ENCODE results near the gene ANKMY1.

The ANKMY1 gene

GRCh38 chr2:240579071-240579762, 21.4 kb upstream of the ANKMY1 start:
- DNase-seq, result no peak

DNA sequence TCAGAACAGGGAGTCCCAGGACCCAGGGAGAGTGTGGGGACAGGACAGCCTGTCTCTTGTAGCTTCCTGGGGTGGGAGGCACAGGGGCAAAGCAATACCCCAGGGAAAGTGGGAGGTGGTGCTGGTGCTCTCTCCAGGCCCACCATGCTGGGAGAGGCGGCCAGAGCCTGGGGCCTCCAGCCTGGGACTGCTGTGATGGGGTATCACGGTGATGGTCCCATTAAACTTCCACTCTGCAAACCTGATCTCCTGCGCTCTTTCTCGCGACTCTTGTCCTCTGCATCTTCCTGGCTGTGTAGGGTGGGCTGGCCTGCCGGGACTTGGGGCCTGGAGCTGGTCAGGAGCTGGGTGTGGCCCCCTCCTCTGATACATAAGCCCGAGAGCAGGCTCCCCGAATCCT, 20.7 kb upstream of the ANKMY1 start:
- DNase-seq, result no peak

DNA sequence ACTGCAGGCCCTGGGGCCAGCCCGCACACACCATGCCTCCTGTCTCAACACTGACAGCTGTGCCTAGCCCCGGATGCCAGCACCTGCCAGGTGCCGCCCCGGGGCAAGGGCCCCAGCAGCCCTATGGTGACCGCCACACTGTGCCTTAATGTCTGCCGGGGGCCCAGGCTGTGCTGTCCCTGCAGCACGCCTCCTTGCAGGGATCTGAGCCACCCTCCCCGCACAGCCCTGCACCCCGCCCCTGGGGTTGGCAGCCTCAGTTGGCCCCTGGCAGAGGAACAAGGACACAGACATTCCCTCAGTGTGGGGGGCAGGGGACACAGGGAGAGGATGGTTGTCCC, 20.3 kb upstream of the ANKMY1 start:
- no peak for DNase-seq

DNA sequence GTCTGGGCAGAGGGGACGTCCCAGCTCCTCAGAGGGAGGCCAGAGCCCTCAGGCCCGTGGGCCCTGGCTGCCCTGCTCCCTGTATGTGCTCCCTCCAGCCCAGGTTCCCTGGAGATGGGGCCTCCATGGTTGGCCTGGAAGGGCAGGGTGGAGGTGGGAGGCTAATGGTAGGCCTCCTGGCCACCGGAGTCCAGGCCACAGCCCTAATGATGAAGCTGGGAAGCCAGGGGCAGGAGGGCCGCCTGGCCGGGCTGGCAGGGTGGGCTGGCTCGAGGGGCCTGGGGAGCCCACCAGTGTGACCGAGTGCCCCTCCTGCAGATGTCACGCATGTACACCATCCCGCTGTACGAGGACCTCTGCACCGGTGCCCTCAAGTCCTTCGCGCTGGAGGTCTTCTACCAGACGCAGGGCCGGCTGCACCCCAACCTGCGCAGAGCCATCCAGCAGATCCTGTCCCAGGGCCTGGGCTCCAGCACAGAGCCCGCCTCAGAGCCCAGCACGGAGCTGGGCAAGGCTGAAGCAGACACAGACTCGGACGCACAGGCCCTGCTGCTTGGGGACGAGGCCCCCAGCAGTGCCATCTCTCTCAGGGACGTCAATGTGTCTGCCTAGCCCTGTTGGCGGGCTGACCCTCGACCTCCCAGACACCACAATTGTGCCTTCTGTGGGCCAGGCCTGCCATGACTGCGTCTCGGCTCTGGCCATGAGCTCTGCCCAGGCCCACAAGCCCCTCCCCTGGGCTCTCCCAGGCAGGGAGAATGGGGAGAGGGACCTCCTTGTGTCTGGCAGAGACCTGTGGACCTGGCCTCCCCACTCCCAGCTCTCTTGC, 19.7 kb upstream of the ANKMY1 start:
- DNase-seq, result no peak

GRCh38 chr2:240576436-240577205, 18.8 kb upstream of the ANKMY1 start:
- no peak for DNase-seq

GRCh38 chr2:240576036-240576435, 18.2 kb upstream of the ANKMY1 start:
- DNase-seq, result no peak

DNA sequence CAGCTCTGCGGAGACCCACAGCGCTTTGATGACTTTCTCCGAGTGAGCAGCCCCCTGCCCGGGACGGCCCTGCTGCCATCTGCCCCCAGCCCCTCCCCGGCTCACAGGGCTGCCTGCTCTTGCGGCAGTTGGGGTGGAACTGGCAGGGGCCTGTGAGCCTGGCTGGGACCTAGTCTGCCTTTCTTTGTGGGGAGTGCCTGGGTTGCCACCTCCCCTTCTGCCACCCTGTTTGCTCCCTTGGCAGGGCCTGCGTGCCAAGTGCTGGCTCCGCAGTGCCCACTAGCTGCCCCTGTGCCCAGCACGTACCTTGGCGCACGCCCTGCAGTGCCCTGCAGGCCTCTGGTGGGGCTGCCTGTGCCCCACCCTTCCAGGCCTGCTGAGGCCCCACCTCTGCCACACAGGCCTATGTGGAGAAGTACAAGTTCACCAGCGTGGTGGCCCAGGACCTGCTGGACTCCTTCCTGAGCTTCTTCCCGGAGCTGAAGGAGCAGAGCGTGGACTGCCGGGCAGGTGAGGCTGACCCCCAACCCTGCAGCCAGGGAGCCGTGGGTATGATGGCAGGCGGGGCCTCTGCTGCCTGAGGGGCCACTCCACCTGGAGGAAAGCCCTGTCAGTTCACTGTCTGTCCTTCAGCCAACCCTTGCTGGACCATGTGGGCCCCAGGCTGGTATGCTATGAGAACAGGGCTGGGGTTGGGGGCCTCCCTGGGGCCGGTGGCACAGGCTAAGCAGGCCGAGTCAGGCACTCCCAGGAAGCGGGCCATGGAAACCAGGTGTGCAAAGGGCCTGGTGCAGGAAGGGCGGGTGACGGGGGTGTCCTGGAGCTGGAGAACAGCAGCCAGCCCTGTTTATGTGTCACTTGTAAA, 17.5 kb upstream of the ANKMY1 start:
- no peak for DNase-seq

DNA sequence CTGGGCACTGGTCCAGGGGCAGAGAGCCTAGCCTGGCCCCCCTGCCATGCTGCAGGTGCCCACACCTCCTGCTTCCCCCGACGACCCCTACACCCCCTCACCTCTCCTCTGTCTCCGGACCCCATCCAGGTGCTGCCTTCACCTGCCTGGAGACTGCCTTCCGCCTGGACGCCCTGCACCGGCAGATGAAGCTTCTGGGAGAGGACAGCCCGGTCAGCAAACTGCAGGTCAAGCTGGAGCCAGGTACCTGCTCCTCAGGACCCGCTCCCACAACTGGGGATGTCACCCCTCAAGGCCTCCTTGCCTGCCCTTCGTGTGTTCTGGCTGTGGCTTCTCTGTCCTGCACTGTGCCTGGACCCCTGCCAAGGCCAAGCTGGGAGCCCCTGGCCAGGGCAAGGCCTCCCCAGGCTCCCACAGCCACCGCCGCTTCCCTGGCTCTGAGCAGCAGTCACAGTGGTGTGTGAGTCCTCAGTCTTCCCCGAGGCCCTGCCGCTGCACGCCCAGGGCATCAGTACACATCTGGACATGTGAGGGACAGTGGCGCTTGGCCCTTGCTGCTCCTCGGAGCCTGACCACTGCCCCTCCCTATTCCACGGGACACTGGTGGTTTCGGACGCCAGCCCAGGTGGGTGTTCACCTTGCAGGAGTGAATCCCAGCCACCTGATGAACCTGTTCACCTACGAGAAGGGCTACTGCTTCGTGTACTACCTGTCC, 16.8 kb upstream of the ANKMY1 start:
- DNase-seq, result no peak

GRCh38 chr2:240573516-240574385, 16.0 kb upstream of the ANKMY1 start:
- no peak for DNase-seq

- DNase-seq, result no peak
These were observed 15.3 kb upstream of the ANKMY1 start for GRCh38 chr2:240573071-240573515.

GRCh38 chr2:240572141-240573031, 14.6 kb upstream of the ANKMY1 start:
- DNase-seq, result no peak

GRCh38 chr2:240571314-240571973, 13.7 kb upstream of the ANKMY1 start:
- DNase-seq, result no peak

DNA sequence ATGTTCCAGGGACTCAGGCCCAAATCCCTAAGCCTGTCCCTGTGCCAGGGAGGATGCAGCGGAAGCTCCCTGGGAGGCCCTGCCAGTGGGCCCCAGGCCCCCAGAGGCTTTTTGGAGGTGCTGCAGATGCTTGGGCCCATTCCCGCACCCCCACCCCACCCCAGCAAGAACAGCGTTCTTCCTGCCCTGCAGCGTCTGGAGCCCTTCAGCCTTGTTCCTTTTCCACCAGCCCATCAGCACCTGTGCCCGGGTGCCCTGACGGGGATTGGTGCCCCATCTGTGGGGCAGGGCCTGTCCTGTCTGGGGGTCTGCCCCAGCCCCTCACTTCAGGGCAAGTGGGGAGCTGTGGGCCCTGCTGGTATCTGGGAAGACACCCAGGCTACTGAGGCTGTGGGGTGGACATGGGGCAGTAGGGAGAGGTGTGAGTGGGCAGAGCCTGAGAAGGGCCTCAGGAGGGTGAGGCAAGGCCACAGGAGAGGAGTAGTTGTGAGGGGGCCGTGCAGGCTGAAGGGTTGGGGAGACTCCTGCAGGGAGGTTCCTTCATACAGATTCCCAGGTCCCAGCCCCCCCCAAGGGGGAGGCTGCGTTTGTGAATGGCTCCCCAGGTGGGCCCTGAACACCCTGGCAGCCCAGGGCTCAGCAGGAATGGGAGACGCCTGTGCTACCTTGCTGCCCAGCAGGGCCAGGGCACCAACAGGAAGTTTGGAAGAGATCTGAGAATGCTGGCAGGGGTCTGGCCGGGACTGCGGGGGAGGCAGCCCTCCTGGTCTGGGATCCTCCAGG, 12.9 kb upstream of the ANKMY1 start:
- DNase-seq, result no peak

- no peak for DNase-seq
These were observed 12.3 kb upstream of the ANKMY1 start for GRCh38 chr2:240569998-240570530.

- DNase-seq, result no peak
These were observed 11.8 kb upstream of the ANKMY1 start for GRCh38 chr2:240569523-240569997.

GRCh38 chr2:240568678-240569522, 11.1 kb upstream of the ANKMY1 start:
- peak in 1 of 2 experiments; percentile 67 for DNase-seq
